Cardiac fibroblast (primary cell): ENCODE measurements around the gene CCDC24.

Experiments
- DNase-seq, 2 donors: peaks; one replicate each; pipeline versions ENCODE4 v3.0.0 to v3.0.0-alpha.2; 2010; ENCODE audit warnings: low read depth in 2 of 2
- H3K4me3 ChIP-seq, 2 donors: replicated peaks in 1 of 2; 1 replicate in 1 of 2; 2 replicates in 1 of 2; pipeline ENCODE4 v1.5.1; 2011; ENCODE audit warnings: low read depth in 2 of 2, low read length in 2 of 2, mild to moderate bottlenecking in 2 of 2, moderate library complexity in 1 of 2
- CTCF ChIP-seq: IDR thresholded peaks from one replicate; pipeline ENCODE4 v1.5.1; 2011; ENCODE audit warnings: low read depth, mild to moderate bottlenecking, low read length, inconsistent platforms

CCDC24 gene

GRCh38 chr1:43991200-43991475 lies 261 bp upstream of the CCDC24 start:
- no peak for TF ChIP-seq CTCF
- no peak for DNase-seq
- peak overlapping the region; percentile 64 to 74 for H3K4me3 ChIP-seq

- peak overlapping the region; percentile 64 to 74 for H3K4me3 ChIP-seq
- TF ChIP-seq CTCF, result no peak
- DNase-seq, result no peak
Observed at GRCh38 chr1:43992232-43992995, 1.0 kb downstream of the CCDC24 start.

- no peak for TF ChIP-seq CTCF
- DNase-seq, result no peak
- H3K4me3 ChIP-seq, result no peak overlapping the region
Observed at GRCh38 chr1:43993206-43993914, 2.0 kb downstream of the CCDC24 start.

- DNase-seq, result no peak
- no peak overlapping the region for H3K4me3 ChIP-seq
- TF ChIP-seq CTCF, result no peak
Observed at GRCh38 chr1:43994071-43994470, 2.7 kb downstream of the CCDC24 start.

- peak; percentile 38 to 39 for DNase-seq
- no peak overlapping the region for H3K4me3 ChIP-seq
- TF ChIP-seq CTCF, result peak; percentile 44
Observed at GRCh38 chr1:43994794-43995790, 3.7 kb downstream of the CCDC24 start.

GRCh38 chr1:43995984-43996732 lies 4.8 kb downstream of the CCDC24 start:
- no peak for DNase-seq
- no peak overlapping the region for H3K4me3 ChIP-seq
- TF ChIP-seq CTCF, result no peak
